HG02759 (cell line): ENCODE results near the gene EIPR1.

Experiments
- ATAC-seq: cut with Tn5 transposase; IDR thresholded peaks from one replicate; pipeline ENCODE4 v1.9.1; 2021; ENCODE audit warnings: mild to moderate bottlenecking, moderate library complexity; ENCODE audit not compliant: unreplicated experiment

EIPR1 gene

DNA sequence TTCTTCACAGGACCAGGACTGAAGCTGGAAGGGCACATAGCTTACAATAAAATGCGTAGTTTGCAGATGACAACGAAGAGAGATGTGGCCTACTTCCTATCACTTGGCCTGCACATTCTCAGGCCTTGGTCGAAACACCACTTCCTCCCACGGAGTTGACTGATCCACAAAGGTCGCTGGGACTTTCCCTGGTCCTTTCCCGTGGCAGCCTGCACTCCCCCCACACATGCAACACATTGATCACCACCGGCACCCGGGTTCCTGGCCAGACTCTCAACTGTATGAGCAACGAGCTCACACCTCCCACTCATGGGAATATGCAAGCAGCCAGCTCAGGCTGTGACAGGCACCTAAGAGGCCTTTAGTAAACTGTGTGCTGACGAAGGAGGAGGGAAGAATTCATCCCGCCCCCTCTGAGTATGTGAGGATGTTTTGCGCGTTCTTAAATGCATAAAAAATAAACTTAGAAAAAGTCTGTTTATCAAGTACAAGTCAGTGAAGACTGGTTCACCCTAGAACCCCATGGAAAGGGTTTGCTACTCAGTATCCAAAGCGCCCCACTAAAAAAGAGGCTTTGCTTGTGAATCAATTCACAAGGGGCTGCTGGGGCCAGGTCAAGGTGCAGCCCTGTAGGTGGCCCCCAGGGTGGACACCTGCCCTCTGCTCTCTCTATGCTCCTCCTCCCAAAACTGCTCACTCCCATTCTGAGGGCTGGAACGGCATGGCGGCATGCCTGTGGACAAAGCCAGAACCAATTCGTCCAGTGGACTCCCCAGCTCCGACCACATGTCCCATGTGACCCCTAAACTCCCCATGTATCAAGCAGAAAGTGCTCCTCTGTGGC, 154.3 kb downstream of the EIPR1 start:
- peak; percentile 96 for ATAC-seq

DNA sequence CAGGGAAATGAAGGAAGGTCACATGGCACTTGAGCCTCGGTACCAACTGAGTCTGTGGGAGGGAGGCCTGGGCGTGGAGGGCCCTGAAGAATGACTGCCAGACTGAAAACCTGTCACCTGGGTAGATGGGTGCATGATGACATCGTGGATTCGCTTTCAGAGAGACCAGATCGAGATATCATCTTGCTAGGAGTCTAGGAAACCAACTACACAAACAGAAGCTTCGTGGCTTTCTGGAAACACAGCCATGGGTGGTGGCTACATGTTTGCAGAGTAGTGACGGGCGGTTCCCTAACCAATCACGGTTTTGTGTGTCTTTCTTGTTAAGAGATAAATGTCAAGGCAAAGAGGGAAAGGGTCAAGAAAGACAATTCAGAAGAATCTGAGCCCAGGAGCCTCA, 155.0 kb downstream of the EIPR1 start:
- ATAC-seq = peak; percentile 14

DNA sequence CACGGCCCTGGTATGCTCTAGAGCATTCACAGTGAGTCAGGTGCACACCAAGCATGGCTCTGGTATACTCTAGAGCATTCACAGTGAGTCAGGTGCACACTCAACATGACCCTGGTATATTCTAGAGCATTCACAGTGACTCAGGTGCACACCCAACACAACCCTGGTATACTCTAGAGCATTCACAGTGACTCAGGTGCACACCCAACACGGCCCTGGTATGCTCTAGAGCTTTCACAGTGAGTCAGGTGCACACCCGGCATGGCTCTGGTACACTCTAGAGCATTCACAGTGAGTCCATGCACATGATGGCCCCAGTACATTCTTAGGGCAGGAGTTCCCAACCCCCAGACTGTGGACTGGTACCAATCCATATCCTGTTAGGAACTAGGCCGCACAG, 158.1 kb downstream of the EIPR1 start:
- ATAC-seq = no peak

DNA sequence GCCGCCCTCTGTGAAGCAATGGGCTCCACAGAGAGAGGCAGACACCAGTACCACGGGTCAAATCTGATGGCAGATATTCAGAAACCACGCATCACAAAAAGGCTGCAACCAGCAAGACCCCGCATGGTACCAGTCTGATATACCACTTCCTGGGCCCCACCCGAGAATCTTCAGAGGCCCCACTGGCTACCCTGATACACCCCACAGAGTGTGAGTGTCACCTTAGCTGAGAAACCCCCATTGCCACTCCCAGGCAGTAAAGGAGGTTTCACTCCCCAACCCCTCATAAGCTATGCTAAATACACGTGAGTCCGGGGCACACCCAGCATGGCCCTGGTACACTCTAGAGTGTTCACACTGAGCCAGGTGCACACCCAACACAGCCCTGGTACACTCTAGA, 160.0 kb downstream of the EIPR1 start:
- no peak for ATAC-seq

DNA sequence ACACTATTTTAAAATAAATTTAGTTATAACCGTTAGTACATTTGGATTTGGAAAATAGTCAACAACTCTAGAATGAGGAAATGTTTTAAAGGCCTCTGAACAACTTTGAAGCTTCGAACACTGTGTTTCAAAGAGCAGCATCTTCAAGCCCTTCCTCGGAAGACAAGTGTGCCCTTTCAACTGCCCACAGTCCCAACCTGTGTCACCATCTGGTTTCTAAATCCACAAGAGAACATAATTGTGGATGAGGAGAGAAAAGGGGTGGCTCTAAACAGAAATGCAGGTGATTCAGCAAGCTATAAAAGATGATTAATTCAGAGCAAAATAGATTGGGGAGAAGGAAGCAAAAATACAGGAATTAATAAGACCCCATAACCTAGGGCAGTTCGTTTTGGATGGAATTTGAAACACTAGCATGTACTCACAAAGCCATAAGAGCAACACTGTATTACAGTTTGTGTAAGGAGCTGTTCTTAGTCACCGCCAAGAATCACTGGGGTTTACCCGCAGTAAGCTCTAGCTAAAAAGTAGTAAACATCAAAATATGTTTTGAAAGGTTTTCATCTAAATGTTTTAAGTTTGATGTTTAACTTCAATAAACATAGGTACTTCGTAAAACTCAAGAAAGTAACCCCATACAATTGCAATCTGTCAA, 160.7 kb downstream of the EIPR1 start:
- ATAC-seq = no peak

DNA sequence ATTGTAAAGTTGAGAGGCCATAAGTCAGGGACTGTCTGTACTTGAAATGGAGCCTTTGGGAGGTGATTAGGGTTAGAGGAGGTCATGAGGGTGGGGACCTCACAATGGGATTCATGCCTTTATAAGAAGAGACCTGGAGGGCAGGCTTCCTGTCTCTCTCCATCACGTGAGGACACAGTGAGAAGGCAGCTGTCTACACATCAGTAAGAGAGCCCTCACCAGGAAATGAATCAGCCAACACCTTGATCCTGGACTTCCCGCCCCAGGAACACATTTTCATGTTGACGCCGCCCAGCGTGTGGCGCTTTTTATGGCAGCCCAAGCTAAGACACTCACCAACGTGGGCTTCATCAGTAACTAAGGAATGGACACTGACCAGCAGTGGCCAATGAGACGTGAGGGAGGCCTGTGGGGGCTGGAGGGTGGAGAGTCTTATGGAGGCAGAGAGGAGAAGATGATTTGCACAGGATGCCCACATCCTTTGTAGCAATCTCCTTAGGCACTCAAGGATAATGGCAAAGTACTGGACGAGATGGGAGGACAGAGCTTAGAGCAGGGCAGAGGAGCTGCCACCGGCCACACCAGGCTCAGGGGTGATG, 162.7 kb downstream of the EIPR1 start:
- ATAC-seq = no peak

DNA sequence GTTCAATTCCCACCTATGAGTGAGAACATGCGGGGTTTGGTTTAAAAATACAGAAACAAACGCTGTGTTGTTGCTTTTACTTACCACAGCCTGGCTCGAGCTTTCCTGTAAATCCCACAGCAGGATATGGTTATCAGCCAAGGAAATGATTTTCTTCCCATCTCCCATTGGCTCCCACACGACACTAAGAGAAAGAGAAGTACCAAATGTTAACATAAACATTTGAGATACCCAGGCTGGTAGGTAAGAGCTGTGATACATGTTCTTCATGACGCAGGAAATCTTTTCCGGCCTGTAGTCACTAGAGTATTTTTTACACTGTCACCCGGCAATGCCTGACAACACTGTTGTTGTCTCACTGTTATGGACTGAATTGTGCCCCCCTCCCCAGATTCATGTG, 163.6 kb downstream of the EIPR1 start:
- ATAC-seq = no peak

DNA sequence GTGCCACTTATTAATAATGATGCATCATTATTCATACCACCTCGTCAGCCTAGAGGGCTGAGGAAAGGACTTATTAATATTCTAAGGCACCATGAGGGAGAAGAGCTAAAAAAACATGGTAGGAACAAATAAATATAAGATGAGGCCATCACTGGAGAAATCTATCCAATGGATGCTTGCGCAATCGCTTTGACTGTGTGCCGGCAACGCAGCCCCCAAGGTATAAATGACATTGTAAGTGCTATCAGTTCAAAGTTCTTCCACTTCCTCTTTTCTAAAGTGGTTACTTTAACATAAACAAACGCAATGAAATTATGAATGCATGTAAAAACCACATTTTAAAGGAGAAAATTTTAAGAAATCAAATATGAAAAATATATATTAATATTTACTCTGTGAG, 164.6 kb downstream of the EIPR1 start:
- no peak for ATAC-seq

DNA sequence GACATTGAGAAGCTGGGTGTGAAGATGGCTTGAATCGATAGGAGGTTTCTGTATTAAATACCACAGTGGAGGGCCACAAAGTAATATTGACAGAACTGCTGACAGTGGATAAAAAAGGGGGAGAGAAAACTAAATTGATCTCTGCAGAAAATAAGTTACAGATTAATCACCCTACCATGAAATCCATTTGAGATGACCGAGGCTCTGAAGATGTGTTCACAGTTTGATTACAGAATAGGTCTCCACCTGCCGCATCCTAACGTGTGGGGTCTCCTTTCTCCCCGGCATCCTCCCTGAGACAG, 165.6 kb downstream of the EIPR1 start:
- no peak for ATAC-seq

DNA sequence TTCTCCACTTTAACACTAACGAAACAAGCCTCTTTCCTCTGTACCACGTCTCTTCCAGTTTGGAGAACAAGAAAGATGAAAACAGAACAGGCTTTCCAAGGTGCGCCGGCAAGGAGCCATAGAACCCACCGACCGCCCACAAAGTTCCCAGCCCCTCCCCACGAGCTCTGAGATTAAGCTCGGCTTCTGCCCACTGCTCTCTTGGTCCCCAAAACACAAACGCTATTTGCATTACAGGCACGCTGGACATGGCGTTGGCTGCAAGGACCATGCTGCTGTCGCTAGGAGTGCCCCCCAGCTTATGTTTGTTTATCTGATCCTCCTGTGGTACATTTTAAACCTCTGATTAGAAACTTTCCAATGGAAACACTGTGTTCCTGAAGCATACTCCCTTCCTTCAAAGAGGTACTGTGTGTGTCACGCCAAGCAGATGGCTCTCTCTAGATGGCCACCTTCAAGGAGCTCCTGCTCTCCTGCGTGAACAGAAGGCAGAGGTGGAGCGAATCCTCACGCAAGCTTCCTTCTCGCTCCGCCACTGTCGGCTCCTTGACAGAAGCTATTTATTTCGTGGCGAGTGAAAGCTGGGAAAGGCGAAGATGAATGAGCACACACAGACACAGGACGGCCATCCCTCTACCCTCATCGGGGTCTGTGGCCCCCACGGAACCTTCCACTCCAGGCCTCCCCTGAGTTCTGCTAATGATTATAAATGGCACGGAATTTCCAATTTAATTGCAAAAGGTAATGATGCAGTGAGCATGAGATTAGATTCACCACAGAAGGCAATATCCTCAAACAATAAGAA, 166.2 kb downstream of the EIPR1 start:
- no peak for ATAC-seq

DNA sequence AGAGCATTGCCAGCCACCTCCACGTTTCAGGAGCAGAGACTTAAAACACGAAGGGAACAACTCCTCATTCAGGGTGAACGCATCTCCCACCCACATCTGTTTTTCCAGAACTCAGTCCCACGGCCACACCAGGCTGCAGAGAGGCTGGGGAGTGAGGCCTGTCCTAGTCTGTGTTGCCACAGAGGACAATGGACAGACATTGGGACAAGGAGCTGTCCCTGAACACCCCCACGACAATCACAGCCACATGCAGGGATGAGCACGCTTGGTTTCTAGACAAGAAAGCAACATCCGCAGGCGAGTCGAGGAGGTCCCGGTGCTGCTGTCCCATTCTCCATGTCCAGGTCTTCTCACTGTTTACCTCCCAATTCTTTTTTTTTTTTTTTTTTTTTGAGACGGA, 167.4 kb downstream of the EIPR1 start:
- ATAC-seq = no peak

DNA sequence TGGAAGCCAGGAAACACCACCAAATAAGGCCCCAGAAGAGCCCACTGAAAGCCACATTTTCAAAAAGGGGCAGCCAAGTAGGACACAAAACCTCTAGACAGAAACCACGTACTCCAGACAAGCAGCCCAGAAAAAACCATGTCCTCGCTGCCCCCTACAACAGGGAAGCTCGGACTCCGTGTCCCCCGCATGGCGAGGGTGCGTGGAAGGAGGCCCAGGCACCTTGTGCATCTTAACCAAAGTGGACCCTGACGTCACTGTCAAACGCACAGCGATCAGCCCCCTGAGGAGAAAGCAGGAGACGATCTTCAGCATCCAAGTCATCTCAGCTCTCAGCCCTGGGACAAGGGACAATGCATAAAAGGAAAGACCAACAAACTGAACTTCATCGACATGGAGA, 168.4 kb downstream of the EIPR1 start:
- no peak for ATAC-seq

DNA sequence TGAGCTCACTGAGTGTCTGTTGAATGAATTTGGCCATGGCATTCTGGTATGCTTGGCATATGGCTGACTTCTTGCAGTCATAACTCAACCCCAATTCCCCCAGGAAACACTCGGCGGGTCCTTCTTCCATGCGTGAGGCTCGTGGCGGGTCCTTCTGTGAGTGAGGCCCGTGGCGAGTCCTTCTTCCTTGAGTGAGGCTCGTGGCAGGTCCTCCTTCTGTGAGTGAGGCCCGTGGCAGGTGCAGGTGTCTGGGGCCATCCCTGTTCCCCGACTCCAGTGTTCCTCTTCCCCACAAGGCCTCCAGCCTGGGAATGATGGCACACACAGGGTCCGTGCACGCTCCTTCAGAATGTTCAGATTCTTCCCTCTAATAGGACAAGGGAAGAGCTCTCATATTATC, 169.0 kb downstream of the EIPR1 start:
- no peak for ATAC-seq

DNA sequence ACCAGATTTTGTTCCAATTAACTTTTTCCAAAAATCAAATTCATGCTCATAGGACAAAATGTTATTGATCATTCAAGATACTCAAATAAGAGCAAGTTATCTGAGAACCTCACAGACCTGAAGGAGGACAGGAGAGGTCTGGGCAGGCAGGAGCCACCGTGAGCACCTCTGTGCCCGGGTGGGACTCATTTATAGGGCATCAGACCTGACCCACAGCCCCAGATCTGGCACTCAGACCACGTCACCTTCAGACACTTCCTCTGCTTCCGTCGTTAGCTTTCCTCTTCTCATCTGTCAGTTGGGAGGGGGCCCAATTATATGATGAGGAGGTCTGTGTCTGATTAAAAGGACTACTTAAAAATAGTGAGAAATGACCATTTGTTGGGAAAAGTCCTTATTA, 169.4 kb downstream of the EIPR1 start:
- no peak for ATAC-seq

DNA sequence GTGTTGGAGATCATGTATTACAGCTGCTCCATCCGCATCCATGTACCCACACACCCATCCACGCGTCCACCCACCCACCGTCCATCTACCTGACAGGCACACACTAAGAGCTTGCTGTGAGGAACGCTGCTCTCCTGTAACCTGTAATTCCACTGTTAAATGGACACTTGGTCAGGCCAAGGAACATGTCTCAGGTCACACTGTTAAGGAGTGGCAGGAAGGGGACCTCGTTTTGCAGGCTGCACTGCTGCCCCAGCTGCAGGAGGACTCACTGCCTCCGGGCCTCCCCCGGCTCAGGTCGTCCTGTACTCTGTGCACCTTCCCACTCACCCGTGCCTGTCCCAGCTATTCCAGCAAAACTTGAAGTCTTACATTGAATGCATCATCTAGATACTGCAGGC, 170.5 kb downstream of the EIPR1 start:
- no peak for ATAC-seq

DNA sequence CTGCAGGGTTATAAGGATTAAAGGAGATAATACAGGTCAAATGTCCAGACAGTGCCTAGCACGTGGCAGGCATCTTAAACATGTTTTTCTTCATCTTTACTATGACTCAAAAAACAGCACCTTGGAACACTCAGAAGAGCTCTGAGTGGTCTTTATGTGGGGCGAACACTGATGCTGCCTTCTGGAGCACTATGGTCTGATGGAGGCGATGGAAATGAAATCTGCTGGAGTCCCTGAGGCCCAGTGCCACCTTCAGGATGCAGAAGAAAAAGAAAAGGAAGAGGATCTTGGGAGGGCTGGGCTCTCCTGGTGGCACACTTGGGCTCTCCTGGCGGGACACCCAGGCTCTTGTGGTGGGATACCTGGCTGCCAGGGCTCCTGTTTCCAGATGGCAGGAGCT, 171.8 kb downstream of the EIPR1 start:
- no peak for ATAC-seq

DNA sequence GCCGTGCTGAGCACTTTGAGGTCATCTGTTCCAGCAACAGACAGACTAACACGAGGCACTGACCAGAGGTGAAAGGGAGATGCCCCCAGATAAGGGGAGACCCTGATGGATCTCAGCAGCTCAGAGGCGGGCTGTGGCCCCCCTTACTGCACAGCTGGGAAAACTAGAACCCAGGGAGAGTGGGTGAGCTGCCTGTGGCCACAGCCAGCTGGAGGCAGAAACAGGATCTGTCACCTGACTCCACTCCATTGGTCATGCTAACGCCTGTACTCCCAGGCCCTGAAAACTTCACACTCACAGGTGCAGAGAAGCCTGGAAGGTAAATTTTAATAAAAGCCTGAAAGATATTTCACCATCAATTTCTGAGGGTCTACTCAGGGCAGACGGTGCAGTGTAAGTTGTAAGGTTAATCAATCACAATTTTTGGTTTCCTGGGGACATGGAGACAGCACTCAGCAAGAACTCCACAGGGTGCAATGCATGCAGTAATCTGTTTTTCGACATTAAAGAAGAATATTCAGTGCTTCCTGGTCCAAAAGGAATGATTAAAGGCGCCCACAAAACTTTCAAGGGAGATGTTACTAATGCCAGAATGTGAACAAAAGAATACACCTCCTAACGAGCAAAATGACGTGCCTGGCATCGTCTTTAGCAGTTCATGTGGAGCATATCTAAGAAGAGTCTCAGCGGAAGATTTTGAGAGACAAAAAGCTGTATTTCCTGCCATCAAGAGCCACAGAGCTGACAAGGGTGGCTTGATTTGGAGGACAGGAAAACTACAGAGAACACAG, 173.4 kb downstream of the EIPR1 start:
- ATAC-seq = no peak

DNA sequence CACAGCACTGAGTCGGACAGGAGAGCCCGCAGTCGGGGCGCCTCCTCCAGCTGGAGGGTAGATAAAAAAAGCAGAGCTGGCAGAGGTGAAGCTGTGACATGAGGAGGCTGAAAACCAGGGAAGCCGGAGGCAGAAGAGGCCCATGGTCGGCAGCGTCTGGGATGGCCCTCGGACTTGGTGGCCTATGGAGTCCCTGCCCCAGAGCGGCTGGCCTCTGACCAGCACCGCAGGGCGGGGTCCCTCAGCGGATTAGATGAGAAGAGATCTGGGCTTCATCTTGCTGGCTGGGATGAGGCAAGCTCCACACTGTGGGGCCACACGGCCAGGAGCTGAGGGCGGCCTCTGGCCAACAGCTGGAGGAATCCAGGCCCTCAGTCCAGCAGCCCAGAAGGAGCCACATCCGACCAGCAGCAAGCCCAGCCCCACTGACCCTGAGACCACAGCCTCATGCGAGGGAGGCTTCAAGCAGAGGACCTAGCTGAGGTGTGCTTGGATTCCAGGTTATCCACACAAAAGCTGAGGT, 174.1 kb downstream of the EIPR1 start:
- no peak for ATAC-seq

DNA sequence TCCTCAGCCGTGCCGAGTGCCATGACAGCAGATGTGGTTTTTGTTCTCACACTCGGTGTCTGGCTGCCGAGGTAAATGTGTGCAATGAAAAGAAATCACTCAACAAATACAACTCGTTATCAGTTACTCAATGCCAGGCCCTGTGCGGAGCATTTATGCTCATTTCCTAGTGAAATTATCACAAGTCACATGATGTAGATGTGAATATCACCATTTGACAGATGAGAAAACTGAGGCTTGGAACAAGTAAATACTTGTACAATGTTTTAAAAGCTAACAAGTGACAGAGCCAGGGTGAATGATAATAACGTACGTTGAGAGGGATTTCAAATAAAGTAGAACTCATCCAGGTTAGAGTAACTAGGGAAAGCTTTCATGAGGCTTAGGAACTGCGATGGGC, 174.7 kb downstream of the EIPR1 start:
- ATAC-seq = no peak

DNA sequence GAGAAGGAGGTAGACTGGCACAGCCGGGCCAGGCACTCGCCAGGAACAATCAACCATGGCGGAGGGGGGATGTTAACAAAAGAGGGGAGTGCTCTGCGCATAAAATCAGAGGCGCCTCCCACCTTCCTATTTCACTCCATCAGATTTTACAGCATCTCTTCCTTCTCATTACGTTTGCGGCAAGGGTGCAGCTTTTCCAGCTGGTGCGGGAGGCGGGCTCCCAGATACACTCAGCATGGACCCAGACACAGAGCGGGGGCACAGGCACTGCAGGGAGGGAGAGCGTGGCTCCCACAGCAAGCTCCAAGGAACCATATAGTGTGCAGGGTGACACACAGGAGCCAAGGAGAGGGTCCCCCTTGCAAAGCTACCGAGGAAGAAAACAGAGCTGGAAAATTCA, 176.3 kb downstream of the EIPR1 start:
- no peak for ATAC-seq
